ENCODE data around the gene ZNF280A. TPM values are rescaled to one million over a fixed set of nuclear protein-coding genes. Genes with fewer than 3 reads are reported as not detected.

ZNF280A gene
- total and polyA plus RNA-seq, 2 experiments from 2014 or later, result not detected

DNA sequence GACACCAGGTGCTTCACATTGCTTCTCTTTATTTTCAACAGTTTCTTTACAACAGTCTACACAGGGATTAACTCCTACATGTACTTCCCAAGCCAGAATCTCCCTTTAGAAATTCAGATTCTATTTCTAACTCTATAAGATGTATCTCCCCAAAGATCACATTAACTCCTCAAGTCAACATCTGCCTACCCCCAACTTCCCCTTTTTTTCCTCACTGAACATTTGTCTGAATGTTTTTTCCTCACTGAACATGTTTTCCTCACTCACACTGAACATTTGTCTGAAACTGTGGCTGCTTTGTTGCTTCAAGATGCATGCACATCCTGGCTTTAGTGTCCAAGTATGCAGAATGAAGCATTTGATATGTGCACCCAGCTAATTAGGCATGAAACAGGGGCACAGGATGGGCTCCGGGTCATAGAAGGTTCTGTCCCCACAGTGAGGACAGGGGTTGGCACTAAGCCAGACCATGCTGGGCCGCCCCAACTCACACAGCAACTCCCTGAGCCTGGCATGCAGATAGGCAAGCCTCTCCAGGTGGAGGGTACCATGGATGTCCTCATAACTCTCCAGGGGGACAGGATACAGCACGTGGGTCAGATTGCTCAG is 27.7 kb upstream of the ZNF280A start:
- Mint-ChIP-seq H3K27ac (no peak overlapping the region), H3K4me3 (no peak overlapping the region), H3K4me1 (no peaks in the 10 kb centered on the region), H3K9me3 (no peaks in the 10 kb centered on the region; the same call in 2 of the 3 replicates), H3K36me3 (ENCODE audit: low read depth) (no peaks in the 10 kb centered on the region), H3K27me3 (ENCODE audit: insufficient read depth, low read depth, poor library complexity) (peaks cover 74% of the 10 kb centered on the region)
- Histone ChIP-seq H3K4me2 (no peak overlapping the region), H3F3A (replicated peaks; ENCODE audit: low read depth) (no peaks in the 10 kb centered on the region), H4K20me1 (replicated peaks; ENCODE audit: insufficient read depth) (no peaks in the 10 kb centered on the region; the same call in 1 of the 2 replicates), H3K9me2 (ENCODE audit: insufficient read depth) (no peaks in the 10 kb centered on the region), H3K79me2 (replicated peaks; ENCODE audit: insufficient read depth) (no peaks in the 10 kb centered on the region), H2AFZ (no peak overlapping the region), H3K27me3 (ENCODE audit: insufficient read depth) (peaks cover 99% of the 10 kb centered on the region), H3K4me3 (no peak overlapping the region), H3K27ac (ENCODE audit: low read depth) (no peak overlapping the region), H3K36me3 (ENCODE audit: insufficient read depth) (no peaks in the 10 kb centered on the region), H3K4me1 (ENCODE audit: insufficient read depth) (no peaks in the 10 kb centered on the region)
- no peak for ATAC-seq
- DNase-seq (ENCODE audit: low spot score), result no peak
- no peak for TF ChIP-seq STAT1 (IDR thresholded peaks at IDR 0.05; ENCODE audit: unreplicated experiment)
- TF ChIP-seq EZH2 (IDR thresholded peaks at IDR 0.05; ENCODE audit: low read depth, unreplicated experiment), result no peak
- no peak for TF ChIP-seq ZNF114 (CRISPR knock-in tag; IDR thresholded peaks at IDR 0.05)
- TF ChIP-seq JUNB (IDR thresholded peaks at IDR 0.05; ENCODE audit: unreplicated experiment), result no peak
- TF ChIP-seq, protein P1, sequence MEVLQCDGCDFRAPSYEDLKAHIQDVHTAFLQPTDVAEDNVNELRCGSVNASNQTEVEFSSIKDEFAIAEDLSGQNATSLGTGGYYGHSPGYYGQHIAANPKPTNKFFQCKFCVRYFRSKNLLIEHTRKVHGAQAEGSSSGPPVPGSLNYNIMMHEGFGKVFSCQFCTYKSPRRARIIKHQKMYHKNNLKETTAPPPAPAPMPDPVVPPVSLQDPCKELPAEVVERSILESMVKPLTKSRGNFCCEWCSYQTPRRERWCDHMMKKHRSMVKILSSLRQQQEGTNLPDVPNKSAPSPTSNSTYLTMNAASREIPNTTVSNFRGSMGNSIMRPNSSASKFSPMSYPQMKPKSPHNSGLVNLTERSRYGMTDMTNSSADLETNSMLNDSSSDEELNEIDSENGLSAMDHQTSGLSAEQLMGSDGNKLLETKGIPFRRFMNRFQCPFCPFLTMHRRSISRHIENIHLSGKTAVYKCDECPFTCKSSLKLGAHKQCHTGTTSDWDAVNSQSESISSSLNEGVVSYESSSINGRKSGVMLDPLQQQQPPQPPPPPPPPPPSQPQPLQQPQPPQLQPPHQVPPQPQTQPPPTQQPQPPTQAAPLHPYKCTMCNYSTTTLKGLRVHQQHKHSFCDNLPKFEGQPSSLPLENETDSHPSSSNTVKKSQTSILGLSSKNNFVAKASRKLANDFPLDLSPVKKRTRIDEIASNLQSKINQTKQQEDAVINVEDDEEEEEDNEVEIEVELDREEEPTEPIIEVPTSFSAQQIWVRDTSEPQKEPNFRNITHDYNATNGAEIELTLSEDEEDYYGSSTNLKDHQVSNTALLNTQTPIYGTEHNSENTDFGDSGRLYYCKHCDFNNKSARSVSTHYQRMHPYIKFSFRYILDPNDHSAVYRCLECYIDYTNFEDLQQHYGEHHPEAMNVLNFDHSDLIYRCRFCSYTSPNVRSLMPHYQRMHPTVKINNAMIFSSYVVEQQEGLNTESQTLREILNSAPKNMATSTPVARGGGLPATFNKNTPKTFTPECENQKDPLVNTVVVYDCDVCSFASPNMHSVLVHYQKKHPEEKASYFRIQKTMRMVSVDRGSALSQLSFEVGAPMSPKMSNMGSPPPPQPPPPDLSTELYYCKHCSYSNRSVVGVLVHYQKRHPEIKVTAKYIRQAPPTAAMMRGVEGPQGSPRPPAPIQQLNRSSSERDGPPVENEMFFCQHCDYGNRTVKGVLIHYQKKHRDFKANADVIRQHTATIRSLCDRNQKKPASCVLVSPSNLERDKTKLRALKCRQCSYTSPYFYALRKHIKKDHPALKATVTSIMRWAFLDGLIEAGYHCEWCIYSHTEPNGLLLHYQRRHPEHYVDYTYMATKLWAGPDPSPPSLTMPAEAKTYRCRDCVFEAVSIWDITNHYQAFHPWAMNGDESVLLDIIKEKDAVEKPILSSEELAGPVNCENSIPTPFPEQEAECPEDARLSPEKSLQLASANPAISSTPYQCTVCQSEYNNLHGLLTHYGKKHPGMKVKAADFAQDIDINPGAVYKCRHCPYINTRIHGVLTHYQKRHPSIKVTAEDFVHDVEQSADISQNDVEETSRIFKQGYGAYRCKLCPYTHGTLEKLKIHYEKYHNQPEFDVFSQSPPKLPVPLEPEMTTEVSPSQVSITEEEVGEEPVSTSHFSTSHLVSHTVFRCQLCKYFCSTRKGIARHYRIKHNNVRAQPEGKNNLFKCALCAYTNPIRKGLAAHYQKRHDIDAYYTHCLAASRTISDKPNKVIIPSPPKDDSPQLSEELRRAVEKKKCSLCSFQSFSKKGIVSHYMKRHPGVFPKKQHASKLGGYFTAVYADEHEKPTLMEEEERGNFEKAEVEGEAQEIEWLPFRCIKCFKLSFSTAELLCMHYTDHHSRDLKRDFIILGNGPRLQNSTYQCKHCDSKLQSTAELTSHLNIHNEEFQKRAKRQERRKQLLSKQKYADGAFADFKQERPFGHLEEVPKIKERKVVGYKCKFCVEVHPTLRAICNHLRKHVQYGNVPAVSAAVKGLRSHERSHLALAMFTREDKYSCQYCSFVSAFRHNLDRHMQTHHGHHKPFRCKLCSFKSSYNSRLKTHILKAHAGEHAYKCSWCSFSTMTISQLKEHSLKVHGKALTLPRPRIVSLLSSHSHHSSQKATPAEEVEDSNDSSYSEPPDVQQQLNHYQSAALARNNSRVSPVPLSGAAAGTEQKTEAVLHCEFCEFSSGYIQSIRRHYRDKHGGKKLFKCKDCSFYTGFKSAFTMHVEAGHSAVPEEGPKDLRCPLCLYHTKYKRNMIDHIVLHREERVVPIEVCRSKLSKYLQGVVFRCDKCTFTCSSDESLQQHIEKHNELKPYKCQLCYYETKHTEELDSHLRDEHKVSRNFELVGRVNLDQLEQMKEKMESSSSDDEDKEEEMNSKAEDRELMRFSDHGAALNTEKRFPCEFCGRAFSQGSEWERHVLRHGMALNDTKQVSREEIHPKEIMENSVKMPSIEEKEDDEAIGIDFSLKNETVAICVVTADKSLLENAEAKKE (CRISPR knock-in tag; IDR thresholded peaks at IDR 0.05), result no peak
- no peak for TF ChIP-seq CREB1 (CRISPR knock-in tag; IDR thresholded peaks at IDR 0.05; ENCODE audit: low read depth)
- TF ChIP-seq, protein P2, sequence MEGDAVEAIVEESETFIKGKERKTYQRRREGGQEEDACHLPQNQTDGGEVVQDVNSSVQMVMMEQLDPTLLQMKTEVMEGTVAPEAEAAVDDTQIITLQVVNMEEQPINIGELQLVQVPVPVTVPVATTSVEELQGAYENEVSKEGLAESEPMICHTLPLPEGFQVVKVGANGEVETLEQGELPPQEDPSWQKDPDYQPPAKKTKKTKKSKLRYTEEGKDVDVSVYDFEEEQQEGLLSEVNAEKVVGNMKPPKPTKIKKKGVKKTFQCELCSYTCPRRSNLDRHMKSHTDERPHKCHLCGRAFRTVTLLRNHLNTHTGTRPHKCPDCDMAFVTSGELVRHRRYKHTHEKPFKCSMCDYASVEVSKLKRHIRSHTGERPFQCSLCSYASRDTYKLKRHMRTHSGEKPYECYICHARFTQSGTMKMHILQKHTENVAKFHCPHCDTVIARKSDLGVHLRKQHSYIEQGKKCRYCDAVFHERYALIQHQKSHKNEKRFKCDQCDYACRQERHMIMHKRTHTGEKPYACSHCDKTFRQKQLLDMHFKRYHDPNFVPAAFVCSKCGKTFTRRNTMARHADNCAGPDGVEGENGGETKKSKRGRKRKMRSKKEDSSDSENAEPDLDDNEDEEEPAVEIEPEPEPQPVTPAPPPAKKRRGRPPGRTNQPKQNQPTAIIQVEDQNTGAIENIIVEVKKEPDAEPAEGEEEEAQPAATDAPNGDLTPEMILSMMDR (conservative IDR thresholded peaks at IDR 0.05; ENCODE audit: low read depth in 2 of 2), result no peak
- TF ChIP-seq ZNF331 (CRISPR knock-in tag; IDR thresholded peaks at IDR 0.05; ENCODE audit: low read depth), result no peak
- TF ChIP-seq, protein P3, sequence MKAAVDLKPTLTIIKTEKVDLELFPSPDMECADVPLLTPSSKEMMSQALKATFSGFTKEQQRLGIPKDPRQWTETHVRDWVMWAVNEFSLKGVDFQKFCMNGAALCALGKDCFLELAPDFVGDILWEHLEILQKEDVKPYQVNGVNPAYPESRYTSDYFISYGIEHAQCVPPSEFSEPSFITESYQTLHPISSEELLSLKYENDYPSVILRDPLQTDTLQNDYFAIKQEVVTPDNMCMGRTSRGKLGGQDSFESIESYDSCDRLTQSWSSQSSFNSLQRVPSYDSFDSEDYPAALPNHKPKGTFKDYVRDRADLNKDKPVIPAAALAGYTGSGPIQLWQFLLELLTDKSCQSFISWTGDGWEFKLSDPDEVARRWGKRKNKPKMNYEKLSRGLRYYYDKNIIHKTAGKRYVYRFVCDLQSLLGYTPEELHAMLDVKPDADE (IDR thresholded peaks at IDR 0.05), result no peak
- TF ChIP-seq, protein P4, sequence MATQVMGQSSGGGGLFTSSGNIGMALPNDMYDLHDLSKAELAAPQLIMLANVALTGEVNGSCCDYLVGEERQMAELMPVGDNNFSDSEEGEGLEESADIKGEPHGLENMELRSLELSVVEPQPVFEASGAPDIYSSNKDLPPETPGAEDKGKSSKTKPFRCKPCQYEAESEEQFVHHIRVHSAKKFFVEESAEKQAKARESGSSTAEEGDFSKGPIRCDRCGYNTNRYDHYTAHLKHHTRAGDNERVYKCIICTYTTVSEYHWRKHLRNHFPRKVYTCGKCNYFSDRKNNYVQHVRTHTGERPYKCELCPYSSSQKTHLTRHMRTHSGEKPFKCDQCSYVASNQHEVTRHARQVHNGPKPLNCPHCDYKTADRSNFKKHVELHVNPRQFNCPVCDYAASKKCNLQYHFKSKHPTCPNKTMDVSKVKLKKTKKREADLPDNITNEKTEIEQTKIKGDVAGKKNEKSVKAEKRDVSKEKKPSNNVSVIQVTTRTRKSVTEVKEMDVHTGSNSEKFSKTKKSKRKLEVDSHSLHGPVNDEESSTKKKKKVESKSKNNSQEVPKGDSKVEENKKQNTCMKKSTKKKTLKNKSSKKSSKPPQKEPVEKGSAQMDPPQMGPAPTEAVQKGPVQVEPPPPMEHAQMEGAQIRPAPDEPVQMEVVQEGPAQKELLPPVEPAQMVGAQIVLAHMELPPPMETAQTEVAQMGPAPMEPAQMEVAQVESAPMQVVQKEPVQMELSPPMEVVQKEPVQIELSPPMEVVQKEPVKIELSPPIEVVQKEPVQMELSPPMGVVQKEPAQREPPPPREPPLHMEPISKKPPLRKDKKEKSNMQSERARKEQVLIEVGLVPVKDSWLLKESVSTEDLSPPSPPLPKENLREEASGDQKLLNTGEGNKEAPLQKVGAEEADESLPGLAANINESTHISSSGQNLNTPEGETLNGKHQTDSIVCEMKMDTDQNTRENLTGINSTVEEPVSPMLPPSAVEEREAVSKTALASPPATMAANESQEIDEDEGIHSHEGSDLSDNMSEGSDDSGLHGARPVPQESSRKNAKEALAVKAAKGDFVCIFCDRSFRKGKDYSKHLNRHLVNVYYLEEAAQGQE (IDR thresholded peaks at IDR 0.05; ENCODE audit: unreplicated experiment), result no peak
- TF ChIP-seq EZH2phosphoT487 (IDR thresholded peaks at IDR 0.05; ENCODE audit: unreplicated experiment), result no peak
- TF ChIP-seq NANOG (IDR thresholded peaks at IDR 0.05; ENCODE audit: borderline replicate concordance), result no peak
- no peak for TF ChIP-seq POLR2AphosphoS5 (IDR thresholded peaks at IDR 0.05; ENCODE audit: low read depth)

All from GM23338 (cell line).